Gastroesophageal sphincter (tissue), 4 donors: ENCODE data around the gene RANBP2. TPM values are rescaled to one million over a fixed set of nuclear protein-coding genes. Genes with fewer than 3 reads are reported as not detected.

Source experiments
- ATAC-seq: fragments of 150-250 bp; one replicate; pipeline ENCODE4 v1.9.1; 2016; ENCODE audit warnings: mild to moderate bottlenecking, moderate library complexity
- H3K27ac ChIP-seq, 4 donors: fragments of 200-600 bp; sonication (generic) in 3 of 4; 1 replicate in 3 of 4; 2 replicates in 1 of 4; pipeline ENCODE4 v1.5.1; 2016 to 2019
- H3K27me3 ChIP-seq: fragments of 200-600 bp; sonication (generic); one replicate; pipeline ENCODE4 v1.5.1; 2019
- H3K36me3 ChIP-seq, 2 donors: fragments of 200-600 bp; sonication (generic); one replicate each; pipeline ENCODE4 v1.5.1; 2019; ENCODE audit warnings: control low read depth in 1 of 2
- H3K4me1 ChIP-seq, 3 donors: fragments of 200-600 bp; sonication (generic); 1 replicate in 2 of 3; 2 replicates in 1 of 3; pipeline ENCODE4 v1.5.1; 2016 to 2019; ENCODE audit warnings: control low read depth in 2 of 3
- H3K4me3 ChIP-seq, 2 donors: fragments of 200-600 bp; sonication (generic); one replicate each; pipeline ENCODE4 v1.5.1; 2019; ENCODE audit warnings: mild to moderate bottlenecking in 1 of 2, moderate library complexity in 1 of 2
- H3K9me3 ChIP-seq, 3 donors: fragments of 200-600 bp; sonication (generic); one replicate each; pipeline ENCODE4 v1.5.1; 2017 to 2019; ENCODE audit warnings: control low read depth in 2 of 3
- EP300 ChIP-seq: sonication (generic); formaldehyde crosslinking; IDR thresholded peaks from one replicate; pipeline ENCODE4 v1.6.1; 2017; ENCODE audit warnings: antibody characterized with exemption, mild to moderate bottlenecking
- POLR2A ChIP-seq, 2 donors: fragments of 450-650 bp; IDR thresholded peaks; one replicate each; pipeline ENCODE4 v1.6.1; 2017; ENCODE audit warnings: antibody characterized with exemption in 2 of 2, mild to moderate bottlenecking in 2 of 2, moderate library complexity in 1 of 2
- POLR2AphosphoS5 ChIP-seq: sonication (generic); formaldehyde crosslinking; IDR thresholded peaks from one replicate; pipeline ENCODE4 v1.6.1; 2017; ENCODE audit warnings: antibody characterized with exemption
- WGBS, 2 donors: methylation state at CpG; one replicate each; pipeline ENCODE4 v1.1.5; 2018; ENCODE audit warnings: low coverage in 1 of 2; 5-methylcytosine and 5-hydroxymethylcytosine counted together
- total RNA-seq, 4 donors: library from RNA; depleted of rRNA; stranded (reverse); fragments of >200 nt; gene quantifications; one replicate each; pipeline ENCODE4 v1.1.0, GENCODE V29; 2016
- TF ChIP-seq, protein P1 (sequence below), 4 experiments: fragments of 200-600 bp in 2 of 4; fragments of 450-650 bp in 2 of 4; sonication (generic) in 1 of 4; IDR thresholded peaks; one replicate each; pipeline ENCODE4 v1.5.1; 2017 to 2019; ENCODE audit warnings: antibody characterized with exemption in 4 of 4, mild to moderate bottlenecking in 2 of 4, moderate library complexity in 2 of 4

The RANBP2 gene
- total RNA-seq, 4 donors from 2014 or later: 71.0 to 115 (median 83.0) TPM

DNA sequence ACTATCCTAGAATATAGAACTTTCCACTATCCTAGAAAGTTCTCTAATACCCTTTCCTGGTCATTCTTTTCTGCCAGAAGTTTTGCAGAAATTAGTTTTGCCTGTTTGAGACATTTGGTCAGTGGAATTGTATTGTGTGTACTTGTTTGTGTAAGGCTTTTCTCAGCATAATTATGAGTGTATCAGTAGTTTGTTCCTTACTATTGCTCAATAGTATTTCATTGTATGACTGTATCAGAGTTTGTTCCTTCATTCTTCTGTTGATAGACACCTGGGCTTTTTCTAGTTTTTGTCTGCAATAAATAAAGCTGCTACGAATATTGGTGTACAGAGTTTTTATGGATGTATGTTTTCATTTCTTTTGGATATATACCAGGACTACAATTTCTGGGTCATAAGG is 94.5 kb downstream of the RANBP2 start:
- H3K27me3 ChIP-seq: no peaks in the 10 kb centered on the region
- 92% methylated on average over 1 of the region's 1 CpG for WGBS, 2 donors
- no peak for ATAC-seq
- H3K27ac ChIP-seq: no peak overlapping the region
- TF ChIP-seq EP300: no peak
- TF ChIP-seq, protein P1, sequence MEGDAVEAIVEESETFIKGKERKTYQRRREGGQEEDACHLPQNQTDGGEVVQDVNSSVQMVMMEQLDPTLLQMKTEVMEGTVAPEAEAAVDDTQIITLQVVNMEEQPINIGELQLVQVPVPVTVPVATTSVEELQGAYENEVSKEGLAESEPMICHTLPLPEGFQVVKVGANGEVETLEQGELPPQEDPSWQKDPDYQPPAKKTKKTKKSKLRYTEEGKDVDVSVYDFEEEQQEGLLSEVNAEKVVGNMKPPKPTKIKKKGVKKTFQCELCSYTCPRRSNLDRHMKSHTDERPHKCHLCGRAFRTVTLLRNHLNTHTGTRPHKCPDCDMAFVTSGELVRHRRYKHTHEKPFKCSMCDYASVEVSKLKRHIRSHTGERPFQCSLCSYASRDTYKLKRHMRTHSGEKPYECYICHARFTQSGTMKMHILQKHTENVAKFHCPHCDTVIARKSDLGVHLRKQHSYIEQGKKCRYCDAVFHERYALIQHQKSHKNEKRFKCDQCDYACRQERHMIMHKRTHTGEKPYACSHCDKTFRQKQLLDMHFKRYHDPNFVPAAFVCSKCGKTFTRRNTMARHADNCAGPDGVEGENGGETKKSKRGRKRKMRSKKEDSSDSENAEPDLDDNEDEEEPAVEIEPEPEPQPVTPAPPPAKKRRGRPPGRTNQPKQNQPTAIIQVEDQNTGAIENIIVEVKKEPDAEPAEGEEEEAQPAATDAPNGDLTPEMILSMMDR (IDR thresholded peaks at IDR 0.05): no peak
- no peak for TF ChIP-seq POLR2A (IDR thresholded peaks at IDR 0.05)
- no peak for TF ChIP-seq POLR2AphosphoS5
- H3K36me3 ChIP-seq: peaks cover 0 to 39% of the 10 kb centered on the region in 2 donors
- no peaks in the 10 kb centered on the region for H3K4me1 ChIP-seq
- H3K4me3 ChIP-seq: no peak overlapping the region
- peaks cover 0 to 7% (median 0%) of the 10 kb centered on the region in 3 donors for H3K9me3 ChIP-seq

DNA sequence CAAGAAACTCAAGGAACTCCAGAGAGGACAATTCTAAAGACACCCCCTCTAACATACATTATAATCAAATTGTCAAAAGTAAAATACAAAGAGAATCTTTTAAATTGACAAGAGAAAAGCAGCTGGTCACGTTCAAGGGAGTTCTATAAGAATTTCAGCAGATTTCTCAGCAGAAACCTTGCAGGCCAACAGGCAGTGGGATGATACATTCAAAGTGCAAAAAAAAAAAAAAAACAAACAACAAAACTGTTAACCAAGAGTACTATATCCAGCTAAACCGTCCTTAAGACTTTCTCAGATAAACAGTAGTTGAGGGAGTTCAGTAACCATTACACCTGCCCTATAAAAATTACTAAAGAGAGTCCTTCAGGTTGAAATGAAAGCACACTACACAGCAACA is 101.2 kb downstream of the RANBP2 start:
- Histone ChIP-seq H3K36me3 (peaks cover 0 to 32% of the 10 kb centered on the region in 2 donors), H3K4me3 (no peak overlapping the region), H3K9me3 (no peaks in the 10 kb centered on the region), H3K27ac (no peak overlapping the region), H3K4me1 (no peaks in the 10 kb centered on the region), H3K27me3 (no peaks in the 10 kb centered on the region)
- 94 to 97% methylated on average over 2 of the region's 2 CpGs for WGBS, 2 donors
- TF ChIP-seq POLR2AphosphoS5: no peak
- TF ChIP-seq POLR2A (IDR thresholded peaks at IDR 0.05): no peak
- no peak for TF ChIP-seq EP300
- TF ChIP-seq, protein P1 (IDR thresholded peaks at IDR 0.05): no peak
- no peak for ATAC-seq

DNA sequence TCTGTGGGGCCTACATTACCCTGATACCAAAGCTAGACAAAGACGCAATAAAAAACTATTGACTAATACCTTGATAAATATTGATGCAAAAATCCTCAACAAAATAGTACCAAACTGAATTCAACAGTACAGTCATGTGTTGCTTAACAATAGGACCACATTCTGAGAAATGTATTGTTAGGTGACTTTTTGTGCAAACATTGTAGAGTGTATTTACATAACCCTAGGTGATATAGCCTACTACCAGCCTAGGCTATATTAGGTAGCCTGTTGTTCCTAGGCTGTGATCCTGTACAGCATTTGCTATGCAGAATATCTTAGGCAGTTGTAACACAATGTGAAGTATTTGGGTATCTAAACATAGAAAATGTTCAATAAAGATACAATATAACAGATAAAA is 104.0 kb downstream of the RANBP2 start:
- no peak for ATAC-seq
- H3K27me3 ChIP-seq: no peaks in the 10 kb centered on the region
- WGBS, 2 donors: 95 to 100% methylated on average over 1 of the region's 1 CpG
- no peaks in the 10 kb centered on the region for H3K4me1 ChIP-seq
- H3K9me3 ChIP-seq: no peaks in the 10 kb centered on the region
- no peak overlapping the region for H3K4me3 ChIP-seq
- H3K27ac ChIP-seq: no peak overlapping the region
- TF ChIP-seq POLR2AphosphoS5 (no peak), EP300 (no peak), POLR2A (IDR thresholded peaks at IDR 0.05) (no peak)
- TF ChIP-seq, protein P1 (IDR thresholded peaks at IDR 0.05): no peak
- peaks cover 0 to 5% of the 10 kb centered on the region in 2 donors for H3K36me3 ChIP-seq

DNA sequence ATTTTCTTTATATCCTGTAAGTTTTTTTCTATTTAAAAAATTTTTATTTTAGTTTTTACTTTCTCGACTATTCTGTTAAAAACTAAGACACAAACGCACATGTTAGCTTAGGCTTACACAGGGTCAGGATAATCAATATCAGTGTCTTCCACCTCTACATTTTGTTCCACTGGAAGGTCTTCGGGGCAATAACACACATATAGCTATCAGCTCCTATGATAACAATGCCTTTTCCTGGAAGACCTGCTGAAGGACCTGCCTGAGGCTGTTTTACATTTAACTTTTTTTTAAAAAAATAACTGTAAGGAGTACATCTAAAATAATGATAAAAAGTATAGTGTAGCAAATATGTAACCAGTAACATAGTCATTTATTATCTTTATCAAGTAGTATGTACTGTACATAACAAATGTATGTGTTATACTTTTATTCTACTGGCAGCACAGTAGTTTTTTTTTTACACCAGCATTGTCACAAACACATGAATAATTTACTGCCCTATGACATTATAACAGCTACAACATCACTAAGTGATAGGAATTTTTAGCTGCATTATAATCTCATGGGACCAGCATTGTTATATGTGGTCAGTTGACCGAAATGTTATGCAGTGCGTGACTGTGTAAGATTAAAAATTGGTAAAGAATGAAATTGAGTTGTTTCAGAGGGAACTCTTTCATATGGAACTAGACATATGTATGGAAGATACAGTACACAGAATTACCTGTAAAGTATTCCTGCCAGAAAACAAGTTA is 105.2 kb downstream of the RANBP2 start:
- H3K4me3 ChIP-seq: no peak overlapping the region
- H3K27me3 ChIP-seq: no peaks in the 10 kb centered on the region
- H3K4me1 ChIP-seq: no peaks in the 10 kb centered on the region
- ATAC-seq: no peak
- TF ChIP-seq, protein P1 (IDR thresholded peaks at IDR 0.05): no peak
- TF ChIP-seq EP300 (no peak), POLR2A (IDR thresholded peaks at IDR 0.05) (no peak), POLR2AphosphoS5 (no peak)
- H3K27ac ChIP-seq: no peak overlapping the region
- no peaks in the 10 kb centered on the region for H3K9me3 ChIP-seq
- H3K36me3 ChIP-seq: no peaks in the 10 kb centered on the region
- WGBS, 2 donors: 94% methylated on average over 4 to 5 of the region's 5 CpGs

DNA sequence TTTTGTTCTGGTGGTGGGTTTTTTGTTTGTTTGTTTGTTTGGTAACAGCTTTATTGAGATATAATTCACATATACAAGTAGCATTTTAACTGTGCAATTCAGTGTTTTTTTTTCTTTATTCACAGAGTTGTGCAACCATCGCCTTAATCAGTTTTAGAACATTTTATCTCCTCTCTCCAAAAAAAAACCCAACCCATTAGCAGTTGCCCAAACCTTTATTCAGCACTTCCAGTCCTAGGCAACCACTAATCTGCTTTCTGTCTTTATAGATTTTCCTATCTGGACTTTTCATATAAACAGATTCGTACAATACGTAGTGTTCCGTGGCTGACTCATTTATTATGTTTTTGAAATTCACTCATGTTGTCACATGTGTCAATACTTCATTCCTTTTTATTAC is 106.0 kb downstream of the RANBP2 start:
- no peaks in the 10 kb centered on the region for H3K4me1 ChIP-seq
- no peaks in the 10 kb centered on the region for H3K27me3 ChIP-seq
- no peaks in the 10 kb centered on the region for H3K36me3 ChIP-seq
- TF ChIP-seq, protein P1 (IDR thresholded peaks at IDR 0.05): no peak
- TF ChIP-seq POLR2A (IDR thresholded peaks at IDR 0.05) (no peak), EP300 (no peak), POLR2AphosphoS5 (no peak)
- WGBS, 2 donors: 35 to 51% methylated on average over 4 of the region's 4 CpGs
- no peak overlapping the region for H3K27ac ChIP-seq
- H3K4me3 ChIP-seq: no peak overlapping the region
- no peaks in the 10 kb centered on the region for H3K9me3 ChIP-seq
- ATAC-seq: no peak
